GM12801 (cell line): ENCODE results near the gene PSMA7.

ENCODE experiments used
- CTCF ChIP-seq: IDR thresholded peaks from one replicate; pipeline ENCODE4 v1.5.1; 2011; ENCODE audit warnings: control low read depth; ENCODE audit not compliant: insufficient read length; ENCODE audit errors: extremely low read depth

PSMA7 gene

GRCh38 chr20:62096421-62097380 is 46.5 kb downstream of the PSMA7 start:
- no peak for TF ChIP-seq CTCF

- TF ChIP-seq CTCF = no peak
Observed at GRCh38 chr20:62089393-62089792, 53.8 kb downstream of the PSMA7 start.

DNA sequence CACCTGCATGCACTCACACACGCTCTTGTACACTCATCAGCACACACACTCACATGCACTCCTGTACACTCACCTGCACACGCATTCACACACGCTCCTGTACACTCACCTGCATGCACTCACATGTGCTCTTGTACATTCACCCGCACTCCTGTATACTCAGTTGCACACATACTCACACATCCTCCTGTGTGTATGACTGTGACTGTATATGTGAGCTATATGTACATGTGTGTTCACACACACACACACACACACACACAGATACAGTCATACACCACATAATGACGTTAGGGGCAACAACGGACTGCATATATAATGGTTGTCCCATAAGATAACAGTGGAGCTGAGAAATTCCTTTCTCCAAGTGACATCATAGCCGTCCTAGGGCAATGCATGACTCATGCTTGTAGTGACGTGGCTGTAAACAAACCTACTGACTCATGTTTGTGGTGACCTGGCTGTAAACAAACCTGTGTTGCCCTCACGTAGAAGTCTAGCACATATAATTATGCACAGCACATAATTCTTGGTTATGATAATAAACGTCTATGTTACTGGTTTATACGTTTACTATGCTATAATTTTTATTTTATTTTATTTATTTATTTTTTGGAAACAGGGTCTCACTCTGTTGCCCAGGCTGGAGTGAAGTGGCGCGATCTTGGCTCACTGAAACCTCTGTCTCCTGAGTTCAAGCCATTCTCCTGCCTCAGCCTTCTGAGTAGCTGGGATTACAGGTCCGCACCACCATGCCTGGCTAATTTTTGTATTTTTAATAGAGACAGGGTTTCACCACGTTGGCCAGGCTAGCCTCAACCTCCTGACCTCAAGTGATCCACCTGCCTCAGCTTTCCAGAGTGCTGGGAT is 54.7 kb downstream of the PSMA7 start:
- TF ChIP-seq CTCF = no peak

DNA sequence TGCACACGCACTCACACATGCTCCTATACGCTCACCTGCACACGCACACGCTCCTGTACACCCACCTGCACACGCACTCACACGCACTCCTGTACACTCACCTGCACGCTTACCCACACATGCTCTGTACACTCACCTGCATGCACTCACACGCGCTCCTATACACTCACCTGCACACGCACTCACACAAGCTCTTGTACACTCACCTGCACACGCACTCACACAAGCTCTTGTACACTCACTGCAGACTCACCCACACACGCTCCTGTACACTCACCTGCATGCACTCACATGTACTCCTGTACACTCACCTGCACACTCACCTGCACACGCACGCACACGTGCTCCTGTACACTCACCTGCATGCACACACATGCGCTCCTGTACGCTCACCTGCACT is 55.6 kb downstream of the PSMA7 start:
- no peak for TF ChIP-seq CTCF

DNA sequence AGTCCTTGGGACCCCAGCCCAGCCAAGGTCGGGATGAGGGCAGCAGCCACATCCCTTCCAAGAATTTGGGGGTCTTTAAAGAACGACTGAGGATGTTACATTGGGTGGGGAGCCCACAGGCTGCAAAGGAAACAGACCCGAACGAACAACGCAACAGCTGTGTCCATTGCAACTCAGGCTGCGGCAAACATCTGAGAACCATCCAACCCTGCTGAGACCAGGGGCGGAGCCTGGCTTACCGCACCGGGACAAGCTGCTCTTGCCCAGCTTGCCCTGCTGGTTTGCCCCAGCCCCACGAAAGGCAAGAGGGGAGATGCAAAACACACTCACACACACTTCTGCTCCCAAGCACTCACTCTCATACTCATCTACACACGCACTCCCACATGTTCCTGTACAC is 56.0 kb downstream of the PSMA7 start:
- TF ChIP-seq CTCF = no peak
